Activated CD4-positive, alpha-beta memory T cell treated with anti-CD3 and anti-CD28 coated beads, Interleukin-2, amount 10 ng/mL, durations not matched to agents 7 days and 5 days (primary cell): Measurements from ENCODE around the gene TIAM2. TPM values are rescaled to one million over a fixed set of nuclear protein-coding genes. Genes with fewer than 3 reads are reported as not detected.

Experiments
- CTCF ChIA-PET: fragments of 350-600 bp; sonication (Branson Sonifier 250); formaldehyde crosslinking; loops from one replicate; lab custom pipeline; 2021; ENCODE audit warnings: antibody characterized with exemption, inconsistent platforms; lab: Charles Lee
- POLR2A ChIA-PET: fragments of 350-600 bp; sonication (Branson Sonifier 250); formaldehyde crosslinking; loops from one replicate; lab custom pipeline; 2021; ENCODE audit warnings: antibody characterized with exemption; lab: Charles Lee
- DNase-seq: peaks from one replicate; pipeline ENCODE4 v3.0.0-alpha.2; 2020
- H3K27ac Mint-ChIP-seq: one replicate; pipeline ENCODE4 v1.8.0; 2021; ENCODE audit warnings: mild to moderate bottlenecking, mixed read lengths
- H3K27me3 Mint-ChIP-seq: one replicate; pipeline ENCODE4 v1.8.0; 2021; ENCODE audit warnings: mixed read lengths
- H3K36me3 Mint-ChIP-seq: one replicate; pipeline ENCODE4 v1.8.0; 2021; ENCODE audit warnings: low read depth, mixed read lengths
- H3K4me1 Mint-ChIP-seq: one replicate; pipeline ENCODE4 v1.8.0; 2021; ENCODE audit warnings: mixed read lengths
- H3K4me3 Mint-ChIP-seq: one replicate; pipeline ENCODE4 v1.8.0; 2021; ENCODE audit warnings: mild to moderate bottlenecking, mixed read lengths
- H3K9me3 Mint-ChIP-seq: one replicate; pipeline ENCODE4 v1.8.0; 2021; ENCODE audit warnings: mixed read lengths
- total RNA-seq, 2 experiments: library from RNA; stranded (reverse); gene quantifications; one replicate each; pipeline ENCODE4 v1.2.3, GENCODE V29; 2021

The TIAM2 gene
- total RNA-seq, 2 experiments from 2014 or later = 6.1 to 8.3 TPM

GRCh38 chr6:155272353-155273232, 277.5 kb downstream of the TIAM2 start:
- Mint-ChIP-seq H3K4me3 (no peak overlapping the region), H3K27me3 (no peaks in the 10 kb centered on the region), H3K9me3 (no peaks in the 10 kb centered on the region), H3K36me3 (peaks cover 19% of the 10 kb centered on the region), H3K4me1 (peaks cover 8% of the 10 kb centered on the region), H3K27ac (no peak overlapping the region)
- no peak for DNase-seq
- CTCF ChIA-PET = interaction anchor here (1.3 to 1.4 kb wide), 2 partner anchors 24 to 94 kb away, joined by 3 read pairs; no protein-coding TSS in a partner anchor
- POLR2A ChIA-PET = no interaction called here

- Mint-ChIP-seq H3K4me1 (peaks cover 4% of the 10 kb centered on the region), H3K9me3 (no peaks in the 10 kb centered on the region), H3K36me3 (peaks cover 19% of the 10 kb centered on the region), H3K27me3 (no peaks in the 10 kb centered on the region), H3K27ac (no peak overlapping the region), H3K4me3 (no peak overlapping the region)
- CTCF ChIA-PET = interaction anchor here (1.3 kb wide), 1 partner anchor 95 kb away, joined by 3 read pairs; no protein-coding TSS in a partner anchor
- POLR2A ChIA-PET = no interaction called here
- DNase-seq = no peak
Observed at GRCh38 chr6:155273431-155273830, 278.3 kb downstream of the TIAM2 start.

- no peaks in the 10 kb centered on the region for H3K27me3 Mint-ChIP-seq
- no peaks in the 10 kb centered on the region for H3K9me3 Mint-ChIP-seq
- DNase-seq = no peak
- H3K4me1 Mint-ChIP-seq = peaks cover 4% of the 10 kb centered on the region
- CTCF ChIA-PET = no interaction called here
- peaks cover 20% of the 10 kb centered on the region for H3K36me3 Mint-ChIP-seq
- POLR2A ChIA-PET = no interaction called here
- no peak overlapping the region for H3K27ac Mint-ChIP-seq
- no peak overlapping the region for H3K4me3 Mint-ChIP-seq
Observed at GRCh38 chr6:155274106-155274505, 279.0 kb downstream of the TIAM2 start.

GRCh38 chr6:155274533-155274932, 279.4 kb downstream of the TIAM2 start:
- DNase-seq = no peak
- Mint-ChIP-seq H3K4me1 (peaks cover 4% of the 10 kb centered on the region), H3K9me3 (no peaks in the 10 kb centered on the region), H3K36me3 (peaks cover 24% of the 10 kb centered on the region), H3K27me3 (no peaks in the 10 kb centered on the region), H3K4me3 (no peak overlapping the region), H3K27ac (no peak overlapping the region)
- POLR2A ChIA-PET = no interaction called here
- CTCF ChIA-PET = no interaction called here

GRCh38 chr6:155275808-155276480, 280.8 kb downstream of the TIAM2 start:
- no peak for DNase-seq
- ChIA-PET CTCF (interaction anchor here (0.8 kb wide), 1 partner anchor 99 kb away, joined by 3 read pairs; no protein-coding TSS in a partner anchor), POLR2A (interaction anchor here (1.0 kb wide), 1 partner anchor 36 kb away, joined by 3 read pairs; no protein-coding TSS in a partner anchor)
- Mint-ChIP-seq H3K4me1 (peaks cover 4% of the 10 kb centered on the region), H3K36me3 (peaks cover 28% of the 10 kb centered on the region), H3K27me3 (no peaks in the 10 kb centered on the region), H3K27ac (no peak overlapping the region), H3K9me3 (no peaks in the 10 kb centered on the region), H3K4me3 (no peak overlapping the region)

GRCh38 chr6:155276638-155277037, 281.5 kb downstream of the TIAM2 start:
- POLR2A ChIA-PET = interaction anchor here (1.0 kb wide), 1 partner anchor 35 kb away, joined by 3 read pairs; no protein-coding TSS in a partner anchor
- peaks cover 31% of the 10 kb centered on the region for H3K36me3 Mint-ChIP-seq
- H3K9me3 Mint-ChIP-seq = no peaks in the 10 kb centered on the region
- H3K27ac Mint-ChIP-seq = no peak overlapping the region
- no peak for DNase-seq
- H3K4me1 Mint-ChIP-seq = peaks cover 4% of the 10 kb centered on the region
- H3K4me3 Mint-ChIP-seq = no peak overlapping the region
- CTCF ChIA-PET = interaction anchor here (0.8 to 1.1 kb wide), 3 partner anchors 8 to 99 kb away, joined by 3 read pairs; no protein-coding TSS in a partner anchor
- H3K27me3 Mint-ChIP-seq = no peaks in the 10 kb centered on the region

GRCh38 chr6:155278319-155279049, 283.4 kb downstream of the TIAM2 start:
- CTCF ChIA-PET = no interaction called here
- peaks cover 37% of the 10 kb centered on the region for H3K36me3 Mint-ChIP-seq
- peaks cover 2% of the 10 kb centered on the region for H3K4me1 Mint-ChIP-seq
- POLR2A ChIA-PET = interaction anchor here (1.5 kb wide), 1 partner anchor 21 kb away, joined by 3 read pairs; no protein-coding TSS in a partner anchor
- no peak for DNase-seq
- H3K27ac Mint-ChIP-seq = no peak overlapping the region
- H3K9me3 Mint-ChIP-seq = no peaks in the 10 kb centered on the region
- H3K4me3 Mint-ChIP-seq = no peak overlapping the region
- no peaks in the 10 kb centered on the region for H3K27me3 Mint-ChIP-seq

- Mint-ChIP-seq H3K36me3 (peaks cover 44% of the 10 kb centered on the region), H3K27me3 (no peaks in the 10 kb centered on the region), H3K9me3 (no peaks in the 10 kb centered on the region), H3K27ac (no peak overlapping the region), H3K4me1 (no peaks in the 10 kb centered on the region), H3K4me3 (no peak overlapping the region)
- CTCF ChIA-PET = interaction anchor here (0.8 to 1.6 kb wide), 2 partner anchors 15 to 96 kb away, joined by 3 read pairs; no protein-coding TSS in a partner anchor
- POLR2A ChIA-PET = no interaction called here
- DNase-seq = no peak
Observed at GRCh38 chr6:155284775-155285174, 289.7 kb downstream of the TIAM2 start.

GRCh38 chr6:155287762-155288161, 292.6 kb downstream of the TIAM2 start:
- H3K27me3 Mint-ChIP-seq = no peaks in the 10 kb centered on the region
- CTCF ChIA-PET = interaction anchor here (0.6 to 2.2 kb wide), 3 partner anchors 11 to 85 kb away, joined by 3 to 6 read pairs (median 3); no protein-coding TSS in a partner anchor
- POLR2A ChIA-PET = no interaction called here
- no peaks in the 10 kb centered on the region for H3K9me3 Mint-ChIP-seq
- H3K4me1 Mint-ChIP-seq = peaks cover 8% of the 10 kb centered on the region
- H3K27ac Mint-ChIP-seq = no peak overlapping the region
- H3K36me3 Mint-ChIP-seq = peaks cover 52% of the 10 kb centered on the region
- no peak overlapping the region for H3K4me3 Mint-ChIP-seq
- DNase-seq = no peak

- no peak for DNase-seq
- H3K27ac Mint-ChIP-seq = no peak overlapping the region
- H3K36me3 Mint-ChIP-seq = peaks cover 47% of the 10 kb centered on the region
- no peaks in the 10 kb centered on the region for H3K27me3 Mint-ChIP-seq
- H3K9me3 Mint-ChIP-seq = no peaks in the 10 kb centered on the region
- peaks cover 8% of the 10 kb centered on the region for H3K4me1 Mint-ChIP-seq
- no peak overlapping the region for H3K4me3 Mint-ChIP-seq
- CTCF ChIA-PET = no interaction called here
- POLR2A ChIA-PET = no interaction called here
Observed at GRCh38 chr6:155290491-155290890, 295.4 kb downstream of the TIAM2 start.

- Mint-ChIP-seq H3K36me3 (peaks cover 48% of the 10 kb centered on the region), H3K27me3 (no peaks in the 10 kb centered on the region), H3K27ac (no peak overlapping the region), H3K4me1 (peaks cover 8% of the 10 kb centered on the region), H3K9me3 (no peaks in the 10 kb centered on the region), H3K4me3 (no peak overlapping the region)
- ChIA-PET CTCF (interaction anchor here (1.1 kb wide), 1 partner anchor 9 kb away, joined by 5 read pairs; no protein-coding TSS in a partner anchor), POLR2A (no interaction called here)
- DNase-seq = no peak
Observed at GRCh38 chr6:155291291-155291690, 296.2 kb downstream of the TIAM2 start.

GRCh38 chr6:155292711-155293110, 297.6 kb downstream of the TIAM2 start:
- H3K27me3 Mint-ChIP-seq = no peaks in the 10 kb centered on the region
- peaks cover 58% of the 10 kb centered on the region for H3K36me3 Mint-ChIP-seq
- DNase-seq = no peak
- POLR2A ChIA-PET = interaction anchor here (1.5 kb wide), 1 partner anchor 21 kb away, joined by 3 read pairs; no protein-coding TSS in a partner anchor
- H3K4me3 Mint-ChIP-seq = no peak overlapping the region
- no peak overlapping the region for H3K27ac Mint-ChIP-seq
- peaks cover 12% of the 10 kb centered on the region for H3K4me1 Mint-ChIP-seq
- CTCF ChIA-PET = no interaction called here
- H3K9me3 Mint-ChIP-seq = no peaks in the 10 kb centered on the region
